AG04450 (cell line): Measurements from ENCODE around the gene VAMP8. TPM values are rescaled to one million over a fixed set of nuclear protein-coding genes. Genes with fewer than 3 reads are reported as not detected.
A peak's percentile ranks its signal among the peaks of the same experiment; 100 is the strongest.

ENCODE experiments used
- CTCF ChIA-PET: fragments of 300-600, 350-600 bp; formaldehyde crosslinking; extraction: SDS; loops from one replicate; lab custom pipeline; 2022; ENCODE audit warnings: antibody characterized with exemption, inconsistent platforms; lab: Charles Lee
- POLR2A ChIA-PET: fragments of 350-600 bp; formaldehyde crosslinking; extraction: SDS; loops from one replicate; lab custom pipeline; 2021; ENCODE audit warnings: antibody characterized with exemption, inconsistent platforms; lab: Yijun Ruan, JAX
- DNase-seq: peaks from one replicate; pipeline ENCODE4 v3.0.0-alpha.2; 2011; ENCODE audit warnings: low read depth, low spot score
- H3K27ac ChIP-seq: one replicate; pipeline ENCODE4 v1.5.1; 2012; ENCODE audit warnings: low read depth, low read length, control low read depth
- H3K27me3 ChIP-seq: one replicate; pipeline ENCODE4 v1.6.0; 2012; ENCODE audit warnings: low read length; ENCODE audit not compliant: control insufficient read depth, insufficient read depth
- H3K4me3 ChIP-seq: 2 replicates; pipeline ENCODE4 v1.5.1; 2011; ENCODE audit warnings: mild to moderate bottlenecking, low read depth, low read length, control low read depth
- H3K9me3 ChIP-seq: 2 replicates; pipeline ENCODE4 v1.5.1; 2012; ENCODE audit warnings: low read length; ENCODE audit not compliant: control insufficient read depth, insufficient read depth
- CTCF ChIP-seq: IDR thresholded peaks from 2 replicates; pipeline ENCODE4 v1.5.1; 2011; ENCODE audit warnings: low read depth, low read length, control low read depth, inconsistent platforms
- polyA plus RNA-seq: library from polyadenylated mRNA; depleted of rRNA; stranded (reverse); fragments of >200 nt; gene quantifications from 2 replicates; pipeline ENCODE4 v1.2.3, GENCODE V29; 2011

Gene VAMP8
- polyA plus RNA-seq, 1 experiment, result 3.6 TPM

GRCh38 chr2:85534099-85534498, 43.3 kb upstream of the VAMP8 start:
- H3K9me3 ChIP-seq, result no peaks in the 10 kb centered on the region; the same call in 1 of the 2 replicates
- DNase-seq, result no peak
- POLR2A ChIA-PET, result no interaction called here
- H3K27ac ChIP-seq, result no peak overlapping the region
- no peaks in the 10 kb centered on the region for H3K27me3 ChIP-seq
- H3K4me3 ChIP-seq, result no peak overlapping the region
- TF ChIP-seq CTCF, result no peak
- CTCF ChIA-PET, result no interaction called here

GRCh38 chr2:85534881-85535280, 42.5 kb upstream of the VAMP8 start:
- CTCF ChIA-PET, result no interaction called here
- DNase-seq, result no peak
- Histone ChIP-seq H3K9me3 (no peaks in the 10 kb centered on the region; the same call in 1 of the 2 replicates), H3K4me3 (no peak overlapping the region), H3K27ac (no peak overlapping the region), H3K27me3 (no peaks in the 10 kb centered on the region)
- TF ChIP-seq CTCF, result no peak
- POLR2A ChIA-PET, result interaction anchor here (1.1 kb wide), 1 partner anchor 11 kb away, joined by 3 read pairs; no protein-coding TSS in a partner anchor

- Histone ChIP-seq H3K4me3 (no peak overlapping the region), H3K9me3 (no peaks in the 10 kb centered on the region; the same call in 1 of the 2 replicates), H3K27me3 (no peaks in the 10 kb centered on the region), H3K27ac (no peak overlapping the region)
- ChIA-PET CTCF (interaction anchor here (1.1 to 7.2 kb wide), 4 partner anchors 14 to 117 kb away, joined by 4 to 53 read pairs (median 10); partner anchors contain the start of gene SH2D6), POLR2A (interaction anchor here (0.8 to 1.6 kb wide), 4 partner anchors 15 to 38 kb away, joined by 3 to 5 read pairs (median 4); no protein-coding TSS in a partner anchor)
- no peak for TF ChIP-seq CTCF
- no peak for DNase-seq
Observed at GRCh38 chr2:85536479-85536878, 40.9 kb upstream of the VAMP8 start.

- Histone ChIP-seq H3K9me3 (no peaks in the 10 kb centered on the region; the same call in 1 of the 2 replicates), H3K4me3 (peak overlapping the region; percentile 100), H3K27me3 (no peaks in the 10 kb centered on the region), H3K27ac (peak overlapping the region; percentile 99)
- DNase-seq, result no peak
- CTCF ChIA-PET, result interaction anchor here (1.1 to 7.2 kb wide), 6 partner anchors 9 to 119 kb away, joined by 3 to 53 read pairs (median 10); partner anchors contain the start of gene SH2D6
- TF ChIP-seq CTCF, result no peak
- POLR2A ChIA-PET, result interaction anchor here (0.7 to 5.0 kb wide), 33 partner anchors 12 to 471 kb away, joined by 3 to 172 read pairs (median 7); partner anchors contain the start of genes C2orf68, ELMOD3, RETSAT and RNF181
Observed at GRCh38 chr2:85537600-85538506, 39.5 kb upstream of the VAMP8 start.
